ENCODE data around the gene RPP40. TPM values are rescaled to one million over a fixed set of nuclear protein-coding genes. Genes with fewer than 3 reads are reported as not detected.

The RPP40 gene
- polyA plus RNA-seq, 1 donor from 2014 or later, result 16.2 TPM

GRCh38 chr6:4948781-4949450 is 54.9 kb downstream of the RPP40 start:
- Histone ChIP-seq H3K27me3 (ENCODE audit: insufficient read depth, low read depth, low read length) (no peaks in the 10 kb centered on the region), H3F3A (ENCODE audit: insufficient read depth, low read length, poor library complexity, severe bottlenecking) (no peaks in the 10 kb centered on the region), H3K36me3 (ENCODE audit: insufficient read depth, low read length) (no peaks in the 10 kb centered on the region), H3K9me3 (ENCODE audit: low read length) (no peaks in the 10 kb centered on the region), H3K4me3 (ENCODE audit: low read length) (no peak overlapping the region), H3K9ac (ENCODE audit: low read length) (no peak overlapping the region), H4K20me1 (ENCODE audit: insufficient read depth) (no peaks in the 10 kb centered on the region), H3K4me2 (ENCODE audit: low read length) (no peak overlapping the region), H2AFZ (ENCODE audit: low read depth, low read length) (no peak overlapping the region), H3K9me2 (ENCODE audit: insufficient read depth, low read length) (no peaks in the 10 kb centered on the region), H3K27ac (ENCODE audit: low read length) (no peak overlapping the region), H3K79me2 (replicated peaks; ENCODE audit: insufficient read depth, low read length) (no peaks in the 10 kb centered on the region)
- TF ChIP-seq RAD21 (conservative IDR thresholded peaks at IDR 0.05), result no peak
- TF ChIP-seq EP300 (conservative IDR thresholded peaks at IDR 0.05; ENCODE audit: poor library complexity, severe bottlenecking), result no peak
- TF ChIP-seq EZH2 (IDR thresholded peaks at IDR 0.05; ENCODE audit: borderline replicate concordance, insufficient read depth, low read length, poor library complexity, severe bottlenecking), result no peak
- TF ChIP-seq CTCF (IDR thresholded peaks at IDR 0.05; ENCODE audit: poor library complexity, severe bottlenecking), result no peak
- TF ChIP-seq REST (IDR thresholded peaks at IDR 0.05; ENCODE audit: borderline replicate concordance), result no peak
- TF ChIP-seq MXI1 (conservative IDR thresholded peaks at IDR 0.05; ENCODE audit: poor library complexity, severe bottlenecking), result no peak
- no peak for TF ChIP-seq TAF1 (IDR thresholded peaks at IDR 0.05; ENCODE audit: low read depth)
- TF ChIP-seq POLR2AphosphoS5 (IDR thresholded peaks at IDR 0.05), result no peak
- no peak for TF ChIP-seq SMC3 (conservative IDR thresholded peaks at IDR 0.05; ENCODE audit: poor library complexity)

GRCh38 chr6:4947716-4948115 is 56.1 kb downstream of the RPP40 start:
- TF ChIP-seq EP300 (conservative IDR thresholded peaks at IDR 0.05; ENCODE audit: poor library complexity, severe bottlenecking), result no peak
- TF ChIP-seq TAF1 (IDR thresholded peaks at IDR 0.05; ENCODE audit: low read depth), result no peak
- no peak for TF ChIP-seq POLR2AphosphoS5 (IDR thresholded peaks at IDR 0.05)
- no peak for TF ChIP-seq SMC3 (conservative IDR thresholded peaks at IDR 0.05; ENCODE audit: poor library complexity)
- TF ChIP-seq MXI1 (conservative IDR thresholded peaks at IDR 0.05; ENCODE audit: poor library complexity, severe bottlenecking), result no peak
- no peak for TF ChIP-seq REST (IDR thresholded peaks at IDR 0.05; ENCODE audit: borderline replicate concordance)
- no peak for TF ChIP-seq CTCF (IDR thresholded peaks at IDR 0.05; ENCODE audit: poor library complexity, severe bottlenecking)
- TF ChIP-seq EZH2 (IDR thresholded peaks at IDR 0.05; ENCODE audit: borderline replicate concordance, insufficient read depth, low read length, poor library complexity, severe bottlenecking), result no peak
- TF ChIP-seq RAD21 (conservative IDR thresholded peaks at IDR 0.05), result no peak
- Histone ChIP-seq H3K27me3 (ENCODE audit: insufficient read depth, low read depth, low read length) (no peaks in the 10 kb centered on the region), H3F3A (ENCODE audit: insufficient read depth, low read length, poor library complexity, severe bottlenecking) (no peaks in the 10 kb centered on the region), H3K79me2 (replicated peaks; ENCODE audit: insufficient read depth, low read length) (no peaks in the 10 kb centered on the region), H4K20me1 (ENCODE audit: insufficient read depth) (no peaks in the 10 kb centered on the region), H3K4me2 (ENCODE audit: low read length) (no peak overlapping the region), H3K9me2 (ENCODE audit: insufficient read depth, low read length) (no peaks in the 10 kb centered on the region), H3K9ac (ENCODE audit: low read length) (no peak overlapping the region), H3K27ac (ENCODE audit: low read length) (no peak overlapping the region), H2AFZ (ENCODE audit: low read depth, low read length) (no peak overlapping the region), H3K36me3 (ENCODE audit: insufficient read depth, low read length) (no peaks in the 10 kb centered on the region), H3K9me3 (ENCODE audit: low read length) (no peaks in the 10 kb centered on the region), H3K4me3 (ENCODE audit: low read length) (no peak overlapping the region)
